ENCODE results near the gene CYB561D2.

The CYB561D2 gene

GRCh38 chr3:50340448-50341329 is 10.0 kb upstream of the CYB561D2 start, which contains the start of gene RASSF1:
TSS of gene RASSF1 (minus strand) at chr3:50340836. CDS start at chr3:50340805, 31 bp downstream.
- DNase-seq (ENCODE audit: low read depth in 4 of 4, low spot score in 1 of 4) = peak in 2 of 4 experiments; percentile 44 to 71

- DNase-seq (ENCODE audit: low read depth in 4 of 4, low spot score in 1 of 4) = no peak
These were observed 9.1 kb upstream of the CYB561D2 start for GRCh38 chr3:50341537-50341936.

GRCh38 chr3:50341996-50342650 is 8.5 kb upstream of the CYB561D2 start:
- DNase-seq (ENCODE audit: low read depth in 4 of 4, low spot score in 1 of 4) = no peak

GRCh38 chr3:50342813-50343633 is 7.6 kb upstream of the CYB561D2 start:
- DNase-seq (ENCODE audit: low read depth in 4 of 4, low spot score in 1 of 4) = no peak

GRCh38 chr3:50345008-50345407 is 5.7 kb upstream of the CYB561D2 start:
- no peak for DNase-seq (ENCODE audit: low read depth in 4 of 4, low spot score in 1 of 4)

- DNase-seq (ENCODE audit: low read depth in 4 of 4, low spot score in 1 of 4) = peak in 3 of 4 experiments; percentile 52 to 78 (median 59)
These were observed 5.0 kb upstream of the CYB561D2 start, which contains the start of gene ZMYND10 for GRCh38 chr3:50345586-50346234. TSS of gene ZMYND10 (minus strand) at chr3:50345732. CDS start at chr3:50345579, 153 bp downstream.

- DNase-seq (ENCODE audit: low read depth in 4 of 4, low spot score in 1 of 4) = peak in 2 of 4 experiments; percentile 45 to 52
These were observed 3.4 kb upstream of the CYB561D2 start for GRCh38 chr3:50347187-50347813.

- no peak for DNase-seq (ENCODE audit: low read depth in 4 of 4, low spot score in 1 of 4)
These were observed 492 bp upstream of the CYB561D2 start for GRCh38 chr3:50350213-50350526.

- no peak for DNase-seq (ENCODE audit: low read depth in 4 of 4, low spot score in 1 of 4)
These were observed 648 bp downstream of the CYB561D2 start for GRCh38 chr3:50351323-50351697.

GRCh38 chr3:50352781-50353180 is 2.1 kb downstream of the CYB561D2 start:
- DNase-seq (ENCODE audit: low read depth in 4 of 4, low spot score in 1 of 4) = no peak

- DNase-seq (ENCODE audit: low read depth in 4 of 4, low spot score in 1 of 4) = no peak
These were observed 2.8 kb downstream of the CYB561D2 start for GRCh38 chr3:50353245-50354004.

- DNase-seq (ENCODE audit: low read depth in 4 of 4, low spot score in 1 of 4) = no peak
These were observed 3.6 kb downstream of the CYB561D2 start for GRCh38 chr3:50354186-50354764.

GRCh38 chr3:50354850-50355249 is 4.2 kb downstream of the CYB561D2 start:
- no peak for DNase-seq (ENCODE audit: low read depth in 4 of 4, low spot score in 1 of 4)

- no peak for DNase-seq (ENCODE audit: low read depth in 4 of 4, low spot score in 1 of 4)
These were observed 5.3 kb downstream of the CYB561D2 start for GRCh38 chr3:50355829-50356552.

GRCh38 chr3:50356553-50356952 is 5.9 kb downstream of the CYB561D2 start:
- no peak for DNase-seq (ENCODE audit: low read depth in 4 of 4, low spot score in 1 of 4)

GRCh38 chr3:50357481-50357880 is 6.8 kb downstream of the CYB561D2 start:
- no peak for DNase-seq (ENCODE audit: low read depth in 4 of 4, low spot score in 1 of 4)

GRCh38 chr3:50358355-50358910 is 7.8 kb downstream of the CYB561D2 start:
- DNase-seq (ENCODE audit: low read depth in 4 of 4, low spot score in 1 of 4) = no peak
